NCI-H1436 (cell line): ENCODE measurements around the gene GTF3C1.
"Not testable (repeated sequence)": the region's sequence is repeated elsewhere in the genome, so short reads cannot be mapped to it uniquely, and the experiment has no call there.

Experiments used
- DNase-seq: peaks from one replicate; lab custom pipeline; 2025; lab: John Stamatoyannopoulos, UW

The GTF3C1 gene

DNA sequence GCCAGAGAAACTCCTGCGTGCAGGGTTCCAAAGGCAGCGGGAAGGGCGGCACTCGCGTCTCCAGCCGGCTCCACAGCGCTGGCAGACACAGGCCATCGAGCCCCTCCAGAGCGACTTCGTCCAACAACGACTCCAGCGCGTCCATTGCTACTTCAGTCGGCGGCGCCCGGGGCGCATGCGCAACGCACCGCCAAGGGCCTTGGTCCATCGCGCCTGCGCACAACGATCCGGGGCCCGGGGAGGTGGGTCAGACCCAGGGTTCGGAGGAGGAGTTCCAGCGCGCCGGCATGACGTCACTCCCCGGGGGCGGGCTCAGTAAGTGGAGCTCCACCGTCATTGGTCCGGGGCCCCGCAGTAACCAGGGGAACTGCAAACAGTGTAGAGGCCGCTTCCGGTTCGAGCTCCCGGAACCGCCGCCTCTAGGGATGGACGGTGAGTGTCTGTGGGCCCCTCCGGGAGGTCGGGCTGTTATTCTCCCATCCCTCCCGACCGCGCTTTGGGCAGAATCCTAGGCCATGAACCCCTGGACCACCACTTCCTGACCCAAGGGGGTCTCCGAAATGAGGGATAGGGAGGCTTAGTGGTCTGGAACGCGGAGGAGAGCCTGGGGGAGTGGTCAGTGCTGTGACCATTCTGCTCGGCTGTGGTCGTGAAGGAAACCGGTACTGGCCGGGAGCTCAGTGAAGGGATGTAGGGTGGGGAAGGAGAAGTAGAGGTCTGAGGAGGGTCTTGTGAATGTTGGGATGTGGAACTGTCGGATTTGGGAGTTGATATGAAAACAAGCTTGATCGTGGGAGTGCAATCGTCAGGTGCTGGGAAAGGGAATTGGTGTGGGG, at the start of gene GTF3C1, which contains the start of gene KATNIP:
Gene GTF3C1 (minus strand): TSS at position 168 of the 836 bp plus-strand sequence. CDS start 23 bp downstream, at position 145.
Gene KATNIP (plus strand): TSS at position 399 of the 836 bp plus-strand sequence. CDS start 27 bp downstream, at position 426.
- peak; percentile 98 for DNase-seq

- DNase-seq: no peak
Observed at GRCh38 chr16:27598931-27599565, 49.3 kb upstream of the GTF3C1 start.

DNA sequence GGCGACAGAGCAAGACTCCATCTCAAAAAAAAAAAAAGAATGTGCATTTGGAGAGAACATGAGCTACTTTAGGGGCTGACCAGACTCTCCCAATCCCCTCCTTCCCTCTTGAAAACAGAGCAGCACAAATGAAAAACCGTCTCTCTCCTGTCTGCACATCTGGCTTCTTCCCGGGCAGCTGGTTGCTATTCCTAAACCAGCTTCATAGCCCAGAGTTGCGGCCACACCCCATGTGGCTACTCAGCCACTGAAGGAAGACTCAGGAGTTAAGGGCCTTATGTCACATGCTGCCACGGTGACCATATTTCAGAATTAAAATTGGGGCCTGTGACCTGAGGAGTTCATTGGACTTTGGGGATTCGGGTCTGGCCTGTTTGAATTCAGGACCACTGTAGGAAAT, 48.5 kb upstream of the GTF3C1 start:
- DNase-seq: no peak

GRCh38 chr16:27597361-27597760, 47.6 kb upstream of the GTF3C1 start:
- no peak for DNase-seq

DNA sequence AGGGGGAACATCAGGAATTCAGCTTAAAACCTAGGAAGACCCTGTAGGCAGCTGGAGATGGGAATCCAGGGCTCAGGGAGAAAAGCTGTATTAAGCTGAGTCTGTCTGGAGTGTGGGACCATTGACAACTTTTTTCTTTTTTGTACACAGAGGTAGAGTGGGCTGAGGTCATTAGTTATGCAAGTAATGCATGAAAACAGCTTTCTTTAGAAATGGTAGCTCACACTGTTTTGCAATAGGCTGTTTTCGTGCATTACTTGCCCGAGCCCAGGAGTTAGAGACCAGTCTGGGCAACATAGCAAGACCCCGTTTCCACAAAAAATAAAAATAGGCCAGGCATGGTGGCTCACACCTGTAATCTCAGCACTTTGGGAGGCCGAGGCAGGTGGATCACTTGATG, 46.7 kb upstream of the GTF3C1 start:
- no peak for DNase-seq

DNA sequence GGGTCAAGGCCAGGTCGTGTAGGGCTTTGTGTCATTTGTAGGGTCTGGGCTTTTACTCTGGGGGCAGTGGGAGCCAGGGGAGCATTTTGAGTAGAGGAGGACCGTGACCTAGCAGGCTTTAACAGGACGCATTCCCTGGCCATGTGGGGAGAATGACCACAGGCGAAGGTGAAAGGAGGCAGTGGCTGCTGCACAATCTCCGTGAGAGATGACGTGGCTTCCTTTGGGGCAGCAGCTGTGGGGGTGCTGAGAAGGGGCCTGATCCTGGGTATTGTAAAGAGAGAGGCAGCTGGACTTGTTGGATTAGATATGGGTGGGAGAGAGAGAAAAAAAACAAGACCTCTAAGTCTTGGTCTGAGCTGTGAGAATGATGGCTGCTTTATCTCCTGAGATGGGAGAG, 46.3 kb upstream of the GTF3C1 start:
- DNase-seq: no peak

GRCh38 chr16:27595475-27595874, 45.8 kb upstream of the GTF3C1 start:
- no peak for DNase-seq

DNA sequence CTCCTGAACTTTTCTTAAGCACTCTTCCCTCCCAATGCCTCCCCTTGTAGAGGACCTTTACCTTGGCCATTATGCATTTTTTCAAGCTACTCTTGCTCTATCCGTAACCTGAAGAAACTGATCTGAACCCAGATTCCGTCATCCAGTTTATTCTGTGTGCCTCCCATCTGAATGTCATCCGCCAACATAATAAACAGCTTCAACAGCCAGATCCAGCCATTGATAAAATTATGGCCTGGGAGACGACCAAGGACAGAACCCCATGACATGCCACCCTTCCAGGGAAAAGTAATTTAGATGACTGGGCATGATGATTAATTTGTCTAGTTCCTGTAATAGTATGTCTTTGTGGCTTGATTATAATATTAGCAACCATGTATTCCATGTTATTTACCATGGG, 42.1 kb upstream of the GTF3C1 start:
- no peak for DNase-seq

- DNase-seq: no peak
Observed at GRCh38 chr16:27588057-27588456, 38.3 kb upstream of the GTF3C1 start.

GRCh38 chr16:27586711-27587110, 37.0 kb upstream of the GTF3C1 start:
- DNase-seq: no peak

DNA sequence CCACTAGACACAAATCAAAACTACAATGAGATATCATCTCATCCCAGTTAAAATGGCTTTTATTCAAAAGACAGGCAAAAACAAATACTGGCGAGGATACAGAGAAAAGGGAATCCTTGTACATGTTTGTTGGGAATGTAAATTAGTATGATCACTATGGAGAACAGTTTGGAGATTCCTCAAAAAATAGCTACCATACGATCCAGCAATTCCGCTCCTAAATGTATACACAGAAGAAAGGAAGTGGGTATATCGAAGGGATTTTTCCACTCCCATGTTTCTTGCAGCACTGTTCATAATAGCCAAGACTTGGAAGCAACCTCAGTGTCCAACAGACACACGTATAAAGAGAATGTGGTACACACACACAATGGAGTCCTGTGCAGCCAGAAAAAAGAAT, 35.5 kb upstream of the GTF3C1 start:
- no peak for DNase-seq

DNA sequence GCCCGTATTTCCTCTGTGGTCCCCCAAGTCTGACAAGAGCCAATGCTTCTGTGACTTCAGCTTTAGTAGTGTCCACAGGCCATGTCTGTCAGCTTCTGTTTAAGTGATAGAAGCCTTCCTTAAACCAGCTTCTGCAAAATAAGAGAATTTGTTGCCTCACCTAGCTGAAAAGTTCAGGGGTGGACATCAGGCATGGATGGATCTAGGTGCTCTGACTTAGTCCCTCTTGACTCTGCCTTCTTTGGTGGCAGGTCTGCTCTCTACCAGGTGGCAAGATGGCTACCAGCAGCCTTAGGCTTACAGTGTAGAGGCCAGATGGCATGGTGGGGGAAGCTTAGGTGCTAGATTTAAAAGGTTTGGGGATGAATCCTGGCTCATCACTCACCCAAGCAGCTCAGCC, 33.9 kb upstream of the GTF3C1 start:
- DNase-seq: no peak

- no peak for DNase-seq
Observed at GRCh38 chr16:27582883-27583282, 33.2 kb upstream of the GTF3C1 start.

DNA sequence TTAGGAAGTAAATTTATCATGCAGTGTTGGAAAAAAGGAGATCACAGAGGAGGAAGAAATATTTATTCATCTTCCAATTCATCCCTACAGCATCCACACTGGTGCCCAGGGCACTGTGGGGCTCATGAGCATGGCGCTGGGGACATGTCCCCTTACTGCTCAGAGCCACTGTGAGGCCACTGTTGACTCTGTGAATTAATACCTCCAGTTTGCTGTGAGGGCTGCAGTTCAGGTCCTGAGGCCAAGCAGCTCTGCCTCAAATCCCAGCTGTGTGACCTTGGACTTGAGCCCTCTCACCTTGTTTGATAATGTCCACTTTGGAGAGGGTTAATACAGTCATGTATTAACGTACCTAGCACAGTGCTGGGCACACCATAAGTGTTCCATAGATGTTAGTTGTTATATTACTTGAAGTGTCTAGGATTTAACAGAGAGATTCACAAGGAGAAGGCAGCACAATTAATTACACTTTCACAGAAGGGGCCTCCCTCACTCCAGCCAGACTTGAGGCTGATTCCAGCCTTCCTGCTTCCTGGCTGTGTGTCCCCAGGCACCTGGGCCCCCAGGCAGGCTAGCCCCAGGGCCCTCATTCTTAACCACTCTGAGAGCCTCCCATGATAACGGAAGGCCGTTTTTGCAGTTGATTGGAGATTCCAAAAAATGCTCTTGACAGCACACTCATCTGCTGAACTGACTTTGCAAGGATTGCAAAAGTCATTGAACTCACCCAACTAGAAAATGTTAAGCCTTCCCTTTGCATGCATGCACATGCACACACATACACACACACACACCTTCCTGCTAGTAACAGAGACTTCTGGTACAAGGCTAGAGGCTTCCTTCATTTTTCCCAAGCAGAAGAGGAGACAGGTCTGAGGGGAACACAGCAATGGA, 29.6 kb upstream of the GTF3C1 start:
- DNase-seq: no peak

GRCh38 chr16:27576729-27577128, 27.0 kb upstream of the GTF3C1 start:
- DNase-seq: no peak

- DNase-seq: no peak
Observed at GRCh38 chr16:27572711-27573110, 23.0 kb upstream of the GTF3C1 start.

DNA sequence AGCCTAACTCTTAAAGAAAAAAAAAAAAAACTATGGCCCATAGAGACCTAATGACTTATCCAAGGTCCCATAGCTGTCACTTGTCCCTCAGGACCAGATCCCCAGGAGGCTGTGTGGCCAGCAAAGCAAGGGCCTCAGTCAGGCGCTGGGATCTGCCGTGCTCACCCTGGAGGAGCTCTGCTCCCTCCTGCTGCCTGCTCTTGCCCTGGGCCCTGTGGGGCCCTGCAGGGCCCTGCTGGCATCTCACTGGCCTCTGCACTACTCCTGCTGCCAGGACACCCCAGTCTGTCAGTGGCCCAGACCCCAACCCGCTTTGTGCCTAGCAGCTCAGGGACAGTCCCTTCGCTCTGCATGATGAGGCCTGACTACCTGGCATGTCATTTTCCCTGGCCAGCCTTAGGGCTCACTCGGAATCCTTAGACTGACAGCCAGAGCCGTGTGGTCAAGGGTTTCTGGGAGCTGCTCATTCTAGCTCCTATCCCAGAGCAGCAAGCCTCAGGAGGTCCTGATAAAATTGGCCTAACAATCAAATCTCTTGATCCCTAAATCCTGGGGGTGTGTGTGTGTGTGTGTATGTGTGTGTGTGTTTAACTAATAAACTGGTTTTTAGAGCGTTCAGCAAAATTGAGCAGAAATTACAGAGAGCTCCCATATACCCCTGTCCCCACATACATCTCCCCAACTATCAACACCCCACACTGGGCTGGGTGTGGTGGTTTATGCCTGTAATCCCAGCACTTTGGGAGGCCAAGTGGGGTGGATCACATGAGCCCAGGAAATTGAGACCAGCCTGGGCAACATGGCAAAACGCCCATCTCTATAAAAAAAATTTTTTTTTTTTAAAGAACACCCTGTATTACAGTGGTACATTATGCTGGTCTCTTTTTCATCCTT, 22.0 kb upstream of the GTF3C1 start:
- DNase-seq: no peak

GRCh38 chr16:27570986-27571385, 21.3 kb upstream of the GTF3C1 start:
- not testable (repeated sequence) for DNase-seq

DNA sequence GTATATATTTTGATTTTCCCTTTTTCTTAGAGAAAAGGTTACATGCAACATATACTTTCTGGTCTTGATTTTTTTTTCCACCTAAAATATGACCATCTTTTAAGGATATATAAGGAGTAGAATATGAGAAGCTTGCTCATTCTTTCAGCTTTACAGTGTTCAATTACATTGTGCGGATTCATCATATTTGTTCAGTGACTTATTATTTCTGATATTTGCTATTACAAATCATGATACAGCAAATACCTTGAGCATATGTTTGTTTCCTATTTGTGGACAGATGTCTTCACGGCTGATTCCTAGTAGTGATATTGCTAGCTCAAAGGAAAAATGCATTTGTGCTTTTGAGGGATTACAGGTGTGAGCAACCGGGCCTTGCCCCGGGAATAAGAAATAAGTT, 18.4 kb upstream of the GTF3C1 start:
- no peak for DNase-seq

GRCh38 chr16:27566417-27566816, 16.7 kb upstream of the GTF3C1 start:
- DNase-seq: no peak

DNA sequence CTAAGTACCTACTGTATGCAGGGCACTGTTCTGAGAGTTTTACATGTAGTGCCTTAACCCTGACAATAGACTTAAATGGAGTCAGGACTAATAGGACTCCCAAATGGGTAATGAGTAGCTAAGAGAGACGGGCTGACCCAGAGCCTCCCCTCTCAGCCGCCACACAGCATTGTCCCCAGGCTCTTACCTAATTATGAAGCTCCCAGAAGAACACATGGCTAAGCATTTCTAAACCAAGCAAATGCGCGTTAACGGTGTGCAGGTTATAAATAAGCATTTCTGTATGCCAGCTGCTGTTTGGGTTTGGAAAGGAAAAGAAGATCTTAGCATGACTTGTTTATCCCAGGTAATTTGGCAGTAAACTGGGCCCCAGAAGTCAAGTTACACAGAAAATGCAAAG, 14.5 kb upstream of the GTF3C1 start:
- peak; percentile 3 for DNase-seq
